Liver (tissue), 9 donors: Measurements from ENCODE around the gene NOTCH1. TPM values are rescaled to one million over a fixed set of nuclear protein-coding genes. Genes with fewer than 3 reads are reported as not detected.
A peak's percentile ranks its signal among the peaks of the same experiment; 100 is the strongest.

ENCODE experiments used
- DNase-seq: peaks from one replicate; pipeline ENCODE4 v3.0.0-alpha.2; 2017; ENCODE audit warnings: low spot score
- H3K27ac ChIP-seq, 2 donors: one replicate each; pipeline ENCODE4 v1.7.0; 2013; ENCODE audit warnings: inconsistent platforms in 2 of 2, low read length in 2 of 2, control low read depth in 1 of 2, low read depth in 1 of 2, mild to moderate bottlenecking in 1 of 2
- H3K27me3 ChIP-seq, 4 donors: one replicate each; pipeline versions ENCODE4 v1.6.1 to v1.7.0; 2013; ENCODE audit warnings: low read length in 3 of 4, inconsistent platforms in 1 of 4, mild to moderate bottlenecking in 1 of 4, moderate library complexity in 1 of 4; ENCODE audit not compliant: control insufficient read depth in 4 of 4, insufficient read depth in 4 of 4
- H3K36me3 ChIP-seq, 4 donors: one replicate each; pipeline versions ENCODE4 v1.6.1 to v1.7.0; 2013; ENCODE audit warnings: low read length in 3 of 4, mild to moderate bottlenecking in 3 of 4, low read depth in 1 of 4, moderate library complexity in 1 of 4; ENCODE audit not compliant: control insufficient read depth in 4 of 4, insufficient read depth in 3 of 4
- H3K4me1 ChIP-seq, 4 donors: one replicate each; pipeline versions ENCODE4 v1.6.1 to v1.7.0; 2013; ENCODE audit warnings: low read length in 3 of 4, mild to moderate bottlenecking in 3 of 4, moderate library complexity in 1 of 4; ENCODE audit not compliant: control insufficient read depth in 4 of 4, insufficient read depth in 4 of 4
- H3K4me3 ChIP-seq, 3 donors: one replicate each; pipeline versions ENCODE4 v1.6.1 to v1.7.0; 2013; ENCODE audit warnings: low read length in 3 of 3, control low read depth in 1 of 3, low read depth in 1 of 3, mild to moderate bottlenecking in 1 of 3
- H3K9ac ChIP-seq, 2 donors: one replicate each; pipeline ENCODE4 v1.7.0; 2013; ENCODE audit warnings: low read length in 2 of 2, mild to moderate bottlenecking in 2 of 2, moderate library complexity in 2 of 2, control low read depth in 1 of 2, low read depth in 1 of 2
- H3K9me3 ChIP-seq, 4 donors: one replicate each; pipeline versions ENCODE4 v1.6.1 to v1.7.0; 2013; ENCODE audit warnings: low read length in 3 of 4; ENCODE audit not compliant: control insufficient read depth in 4 of 4
- ATF3 ChIP-seq: IDR thresholded peaks from 2 replicates; pipeline ENCODE4 v1.6.1; 2016; ENCODE audit warnings: antibody characterized with exemption
- EGR1 ChIP-seq, 2 donors: IDR thresholded peaks; 2 replicates each; pipeline ENCODE4 v1.6.1; 2016 to 2018; ENCODE audit warnings: antibody characterized with exemption in 2 of 2, low read depth in 2 of 2
- FOXA1 ChIP-seq: IDR thresholded peaks from 2 replicates; pipeline ENCODE4 v1.6.1; 2016; ENCODE audit warnings: antibody characterized with exemption
- FOXA2 ChIP-seq: IDR thresholded peaks from 2 replicates; pipeline ENCODE4 v1.6.1; 2016; ENCODE audit warnings: antibody characterized with exemption
- GABPA ChIP-seq, 2 donors: IDR thresholded peaks in 1 of 2; conservative IDR thresholded peaks in 1 of 2; 2 replicates each; pipeline ENCODE4 v1.6.1; 2016; ENCODE audit warnings: antibody characterized with exemption in 2 of 2, mild to moderate bottlenecking in 1 of 2, moderate library complexity in 1 of 2
- HNF4A ChIP-seq, 2 donors: conservative IDR thresholded peaks; 2 replicates each; pipeline ENCODE4 v1.6.1; 2016; ENCODE audit warnings: antibody characterized with exemption in 2 of 2, mild to moderate bottlenecking in 2 of 2
- HNF4G ChIP-seq: IDR thresholded peaks from 2 replicates; pipeline ENCODE4 v1.6.1; 2016; ENCODE audit warnings: antibody characterized with exemption
- JUND ChIP-seq, 2 donors: IDR thresholded peaks; 2 replicates each; pipeline ENCODE4 v1.6.1; 2016; ENCODE audit warnings: antibody characterized with exemption in 2 of 2
- MAX ChIP-seq: IDR thresholded peaks from 2 replicates; pipeline ENCODE4 v1.6.1; 2016; ENCODE audit warnings: antibody characterized with exemption
- NR2F2 ChIP-seq: IDR thresholded peaks from 2 replicates; pipeline ENCODE4 v1.6.1; 2016; ENCODE audit warnings: antibody characterized with exemption
- REST ChIP-seq: IDR thresholded peaks from 2 replicates; pipeline ENCODE4 v1.6.1; 2016; ENCODE audit warnings: antibody characterized with exemption, mild to moderate bottlenecking
- RXRA ChIP-seq, 2 donors: IDR thresholded peaks; 2 replicates each; pipeline ENCODE4 v1.6.1; 2017 to 2018; ENCODE audit warnings: antibody characterized with exemption in 2 of 2, mild to moderate bottlenecking in 1 of 2
- TAF1 ChIP-seq: conservative IDR thresholded peaks from 2 replicates; pipeline ENCODE4 v1.6.1; 2016; ENCODE audit warnings: antibody characterized with exemption, mild to moderate bottlenecking
- YY1 ChIP-seq: IDR thresholded peaks from 2 replicates; pipeline ENCODE4 v1.6.1; 2016; ENCODE audit warnings: antibody characterized with exemption, mild to moderate bottlenecking
- ZBTB33 ChIP-seq: IDR thresholded peaks from 2 replicates; pipeline ENCODE4 v1.6.1; 2016; ENCODE audit warnings: antibody characterized with exemption
- WGBS: extraction: QIAGEN DNeasy Blood & Tissue Kit; methylation state at CpG from one replicate; pipeline ENCODE4 v1.1.7; 2013; 5-methylcytosine and 5-hydroxymethylcytosine counted together
- polyA plus RNA-seq, 2 donors: library from polyadenylated mRNA; stranded (reverse) in 1 of 2; unstranded in 1 of 2; fragments of 200-250 nt in 1 of 2; fragments of >200 nt in 1 of 2; fragmentation: Nextera tagmentation in 1 of 2; extraction: Ambion mirVana in 1 of 2; gene quantifications; one replicate each; pipeline versions ENCODE4 v1.2.1 to v1.2.3, GENCODE V29; 2013 to 2015
- total RNA-seq, 2 donors: library from RNA; depleted of rRNA; stranded (reverse); fragments of >200 nt; gene quantifications; one replicate each; pipeline ENCODE4 v1.2.3, GENCODE V29; 2014
- TF ChIP-seq, protein P1 (sequence below): fragments of 150-350 bp; IDR thresholded peaks from 2 replicates; pipeline ENCODE4 v1.5.1; 2017; ENCODE audit warnings: improper control_type of control experiment, low read depth, low read length; ENCODE audit not compliant: missing input control
- donor health status: healthy.
- donor health status: healthy.
- donor health status: healthy.
- donor health status: healthy.
- donor health status: healthy.

NOTCH1 gene
- total and polyA plus RNA-seq, 4 donors, result 2.4 to 22.3 (median 8.5) TPM

GRCh38 chr9:136549010-136549980 is 3.4 kb upstream of the NOTCH1 start (continued):
- TF ChIP-seq MAX (no peak), ATF3 (no peak), NR2F2 (no peak)

GRCh38 chr9:136547508-136548215 is 1.8 kb upstream of the NOTCH1 start:
- TF ChIP-seq EGR1 (IDR thresholded peaks at IDR 0.05; ENCODE audit: low read depth in 2 of 2) (no peak), HNF4G (no peak), REST (no peak), RXRA (IDR thresholded peaks at IDR 0.05) (no peak), GABPA (IDR thresholded peaks at IDR 0.05 in 1 of 2, conservative IDR thresholded peaks at IDR 0.05 in 1 of 2) (no peak), FOXA1 (no peak), FOXA2 (no peak), JUND (IDR thresholded peaks at IDR 0.05) (no peak), ATF3 (no peak), TAF1 (no peak), HNF4A (conservative IDR thresholded peaks at IDR 0.05) (no peak), MAX (no peak), ZBTB33 (no peak), YY1 (no peak), NR2F2 (no peak)
- TF ChIP-seq, protein P1, sequence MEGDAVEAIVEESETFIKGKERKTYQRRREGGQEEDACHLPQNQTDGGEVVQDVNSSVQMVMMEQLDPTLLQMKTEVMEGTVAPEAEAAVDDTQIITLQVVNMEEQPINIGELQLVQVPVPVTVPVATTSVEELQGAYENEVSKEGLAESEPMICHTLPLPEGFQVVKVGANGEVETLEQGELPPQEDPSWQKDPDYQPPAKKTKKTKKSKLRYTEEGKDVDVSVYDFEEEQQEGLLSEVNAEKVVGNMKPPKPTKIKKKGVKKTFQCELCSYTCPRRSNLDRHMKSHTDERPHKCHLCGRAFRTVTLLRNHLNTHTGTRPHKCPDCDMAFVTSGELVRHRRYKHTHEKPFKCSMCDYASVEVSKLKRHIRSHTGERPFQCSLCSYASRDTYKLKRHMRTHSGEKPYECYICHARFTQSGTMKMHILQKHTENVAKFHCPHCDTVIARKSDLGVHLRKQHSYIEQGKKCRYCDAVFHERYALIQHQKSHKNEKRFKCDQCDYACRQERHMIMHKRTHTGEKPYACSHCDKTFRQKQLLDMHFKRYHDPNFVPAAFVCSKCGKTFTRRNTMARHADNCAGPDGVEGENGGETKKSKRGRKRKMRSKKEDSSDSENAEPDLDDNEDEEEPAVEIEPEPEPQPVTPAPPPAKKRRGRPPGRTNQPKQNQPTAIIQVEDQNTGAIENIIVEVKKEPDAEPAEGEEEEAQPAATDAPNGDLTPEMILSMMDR, result no peak
- Histone ChIP-seq H3K9ac (no peak overlapping the region), H3K36me3 (peaks cover 0 to 2% (median 0%) of the 10 kb centered on the region in 4 donors), H3K27ac (peak overlapping the region; percentile 95 to 99), H3K27me3 (no peaks in the 10 kb centered on the region), H3K4me1 (peaks cover 17 to 58% (median 33%) of the 10 kb centered on the region in 4 donors), H3K4me3 (no peak overlapping the region), H3K9me3 (no peaks in the 10 kb centered on the region)
- WGBS, result 73% methylated on average over 25 of the region's 25 CpGs
- DNase-seq, result no peak
